GM18520 (cell line): ENCODE results near the gene ARFGEF2.
"Not testable (repeated sequence)": the region's sequence is repeated elsewhere in the genome, so short reads cannot be mapped to it uniquely, and the experiment has no call there.

Source experiments
- ATAC-seq: cut with Tn5 transposase; IDR thresholded peaks from one replicate; pipeline ENCODE4 v1.9.1; 2021; ENCODE audit not compliant: unreplicated experiment

ARFGEF2 gene

DNA sequence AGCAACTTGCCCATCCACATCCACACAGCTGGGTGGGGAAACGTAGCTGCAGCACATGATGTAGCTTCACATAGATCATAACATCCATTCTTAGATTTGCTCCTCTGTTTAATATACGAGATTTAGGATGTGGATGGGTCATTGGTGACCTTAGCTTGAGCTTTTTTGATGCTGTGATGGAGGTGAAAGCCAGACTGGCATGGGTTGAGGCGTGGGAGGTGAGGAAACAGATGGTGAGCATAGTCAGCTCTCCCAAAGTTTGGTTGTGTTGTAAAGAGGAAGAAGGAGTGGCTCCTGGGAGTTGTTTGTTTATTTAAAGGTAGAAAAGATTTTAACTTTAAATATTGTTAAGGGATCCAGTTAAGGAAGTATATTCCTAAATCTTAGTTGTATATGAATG, 5.3 kb downstream of the ARFGEF2 start:
- ATAC-seq = no peak

DNA sequence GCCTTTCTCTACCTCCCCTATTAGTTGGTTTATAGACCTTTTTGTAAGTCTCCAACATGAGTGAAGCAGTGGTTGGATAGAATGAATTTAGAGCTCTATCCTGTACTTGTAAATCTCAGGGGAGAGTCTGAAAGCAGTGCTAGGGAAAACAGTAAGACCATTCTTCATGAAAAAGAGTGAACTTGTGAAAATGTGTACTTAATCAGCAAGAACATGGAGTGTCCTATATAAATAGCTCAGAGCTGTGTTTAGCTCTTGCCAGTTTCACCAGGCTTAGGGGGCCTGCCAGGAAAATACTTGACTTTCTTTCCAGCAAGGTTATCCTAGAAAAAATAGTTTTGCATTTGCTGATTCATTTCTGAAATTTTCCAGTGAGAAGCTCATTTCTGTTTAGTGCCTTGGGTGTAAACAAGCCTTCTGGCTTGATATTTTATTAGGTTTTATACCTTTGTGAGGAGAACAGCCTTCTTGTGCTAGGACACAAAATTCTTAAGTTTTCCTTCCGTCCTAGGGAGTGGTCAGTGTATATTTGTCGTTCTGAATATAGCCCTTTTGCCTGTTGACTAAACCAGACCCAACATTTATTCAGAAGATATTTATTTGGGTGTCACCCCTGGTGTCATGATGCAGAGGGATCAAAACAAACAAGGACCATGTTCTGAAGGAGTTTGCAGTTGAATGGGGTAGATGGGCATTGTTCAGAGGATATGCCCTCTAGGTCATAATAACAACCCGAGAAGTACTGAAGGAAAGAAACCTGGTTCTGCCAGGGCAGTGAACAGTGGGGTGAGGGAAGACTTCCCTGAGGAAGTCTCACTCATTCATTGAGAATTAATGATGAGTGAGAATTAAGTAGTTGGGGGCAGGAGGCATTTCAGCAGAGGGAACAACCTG, 7.6 kb downstream of the ARFGEF2 start:
- ATAC-seq = no peak

DNA sequence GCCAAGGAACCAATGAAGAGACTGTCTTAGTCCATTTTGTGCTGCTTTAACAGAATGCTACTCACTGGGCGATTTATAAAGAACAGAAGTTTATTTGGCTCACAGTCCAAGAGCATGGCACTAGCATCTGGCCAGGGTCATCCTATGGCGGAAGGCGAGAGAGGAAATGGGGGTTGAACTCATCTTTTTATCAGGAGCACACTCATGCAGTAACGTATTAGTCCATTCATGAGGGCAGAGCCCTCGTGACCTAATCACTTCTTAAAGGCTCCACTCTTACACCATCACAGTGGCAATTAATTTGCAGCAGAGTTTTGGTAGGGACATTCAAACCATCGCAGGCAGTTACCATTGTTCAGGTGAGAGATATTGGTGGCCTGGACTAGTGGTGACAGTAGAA, 8.5 kb downstream of the ARFGEF2 start:
- ATAC-seq = no peak

DNA sequence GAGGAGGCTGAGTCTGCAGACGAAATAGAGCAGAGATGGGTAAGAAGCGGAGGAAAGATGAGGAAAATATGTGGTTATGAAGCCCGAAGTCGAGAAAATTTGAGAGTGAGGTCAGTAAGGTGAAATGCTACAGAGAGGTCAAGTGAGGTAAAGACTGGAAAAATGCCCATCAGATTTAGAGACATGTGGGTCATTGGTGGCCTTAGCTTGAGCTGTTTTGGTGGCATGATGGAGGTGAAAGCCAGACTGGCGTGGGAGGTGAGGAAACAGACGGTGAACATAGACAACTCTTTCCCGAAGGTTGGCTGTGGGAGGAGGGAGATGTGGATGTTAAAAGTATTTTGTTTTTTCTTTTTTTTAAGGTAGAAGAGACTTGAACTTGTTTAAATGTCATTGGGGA, 9.4 kb downstream of the ARFGEF2 start:
- no peak for ATAC-seq

DNA sequence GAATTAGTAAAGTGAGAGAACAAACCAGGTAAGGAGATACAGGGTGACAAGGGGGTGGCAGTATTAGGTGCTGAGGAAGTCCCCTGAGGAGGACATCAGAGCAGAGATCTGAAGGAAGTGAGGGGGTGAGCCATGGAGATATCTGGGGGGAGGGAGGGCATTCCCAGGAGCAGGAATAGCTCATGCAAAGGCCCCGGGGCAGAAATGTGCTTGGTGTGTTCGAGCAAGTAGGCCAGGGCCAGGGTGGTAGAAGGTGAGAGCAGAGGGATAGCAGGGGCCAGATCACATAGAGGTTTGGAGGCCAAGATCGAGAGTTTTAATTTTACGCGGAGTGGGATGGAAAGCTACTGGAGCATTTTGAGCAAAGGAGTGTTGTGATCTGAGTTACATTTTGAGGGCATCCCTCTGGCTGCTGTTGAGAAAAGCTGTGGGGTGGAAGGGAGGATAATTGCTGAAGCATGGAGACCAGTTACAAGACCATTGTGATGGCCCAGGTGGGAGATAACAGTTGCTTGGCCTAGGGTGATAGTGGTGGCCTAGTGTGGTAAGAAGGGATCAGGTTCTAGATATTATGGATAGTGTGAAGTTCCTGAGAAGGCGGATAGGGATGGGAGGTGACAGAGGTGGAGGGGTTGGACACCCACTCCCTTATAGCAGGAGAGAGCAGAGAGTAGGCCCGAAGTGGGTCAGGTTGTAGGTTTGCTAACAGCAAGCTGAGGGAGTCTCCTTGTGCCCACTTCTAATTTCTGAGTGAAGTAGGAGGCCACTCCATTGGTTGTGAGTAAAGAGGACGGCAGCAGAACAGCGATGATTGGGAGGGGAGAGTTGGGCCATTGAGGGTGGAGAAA, 10.2 kb downstream of the ARFGEF2 start:
- ATAC-seq = no peak

DNA sequence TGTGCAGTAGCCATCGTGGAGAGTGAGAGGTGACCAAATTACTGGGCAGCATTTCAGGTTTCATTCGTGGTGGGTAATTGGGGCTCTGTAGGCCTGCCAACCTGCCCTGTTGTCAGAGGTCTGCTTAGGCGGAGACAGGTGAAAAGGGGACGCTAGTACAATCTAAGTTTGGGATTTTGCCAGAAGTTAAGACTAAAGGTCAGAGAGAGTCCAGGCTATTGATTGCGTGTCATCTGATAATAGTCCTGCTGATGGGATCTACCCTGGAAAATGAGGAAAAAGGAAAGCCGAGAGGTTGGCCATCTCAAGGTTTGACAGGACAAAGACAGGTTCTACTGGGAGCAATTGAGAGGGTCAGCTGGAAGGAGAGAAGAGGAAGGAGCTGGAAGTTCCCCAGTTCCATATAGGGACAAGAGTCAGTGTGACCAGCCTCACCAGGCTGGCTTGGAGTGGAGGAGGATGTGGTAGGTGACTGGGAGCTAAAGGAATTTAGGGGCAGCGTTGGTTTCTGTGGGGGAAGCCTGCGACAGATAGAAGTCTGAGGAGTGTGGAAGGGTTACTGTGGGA, 10.9 kb downstream of the ARFGEF2 start:
- ATAC-seq = no peak

DNA sequence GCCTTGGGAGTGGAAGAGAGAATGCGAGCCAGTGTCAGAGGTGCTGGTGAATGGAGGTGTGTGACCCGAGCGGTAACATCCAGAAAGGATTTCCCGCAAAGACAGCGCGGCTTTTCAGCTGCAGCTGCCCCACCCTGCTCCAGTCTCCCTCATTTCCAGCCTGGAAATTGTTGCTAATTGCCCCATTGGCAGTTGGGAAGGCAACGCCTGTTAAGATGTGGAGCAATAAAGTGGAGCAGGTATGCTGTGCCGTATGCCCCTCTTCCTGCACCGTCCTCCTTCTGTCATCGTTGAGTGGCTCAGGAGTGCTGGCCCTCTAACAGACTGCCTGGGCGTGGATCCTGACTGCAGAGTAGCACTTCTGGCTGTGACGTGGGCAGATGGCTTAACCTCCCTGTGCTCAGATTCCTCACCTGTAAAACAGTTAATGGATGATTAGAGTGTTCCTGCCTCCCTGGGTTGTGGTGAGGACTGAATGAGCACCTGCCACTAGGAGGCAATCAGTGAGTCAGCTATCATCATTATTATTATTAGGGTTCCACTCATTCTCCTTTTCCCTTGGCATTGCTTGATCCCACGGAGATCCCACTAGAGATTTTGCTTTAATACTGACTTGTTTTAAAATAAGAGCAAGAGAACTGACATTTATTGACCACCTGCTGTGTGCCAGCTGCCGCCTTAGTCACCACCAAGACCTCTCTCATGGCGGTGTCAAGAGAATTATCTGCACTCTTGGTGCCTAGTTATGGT, 11.7 kb downstream of the ARFGEF2 start:
- ATAC-seq = no peak

DNA sequence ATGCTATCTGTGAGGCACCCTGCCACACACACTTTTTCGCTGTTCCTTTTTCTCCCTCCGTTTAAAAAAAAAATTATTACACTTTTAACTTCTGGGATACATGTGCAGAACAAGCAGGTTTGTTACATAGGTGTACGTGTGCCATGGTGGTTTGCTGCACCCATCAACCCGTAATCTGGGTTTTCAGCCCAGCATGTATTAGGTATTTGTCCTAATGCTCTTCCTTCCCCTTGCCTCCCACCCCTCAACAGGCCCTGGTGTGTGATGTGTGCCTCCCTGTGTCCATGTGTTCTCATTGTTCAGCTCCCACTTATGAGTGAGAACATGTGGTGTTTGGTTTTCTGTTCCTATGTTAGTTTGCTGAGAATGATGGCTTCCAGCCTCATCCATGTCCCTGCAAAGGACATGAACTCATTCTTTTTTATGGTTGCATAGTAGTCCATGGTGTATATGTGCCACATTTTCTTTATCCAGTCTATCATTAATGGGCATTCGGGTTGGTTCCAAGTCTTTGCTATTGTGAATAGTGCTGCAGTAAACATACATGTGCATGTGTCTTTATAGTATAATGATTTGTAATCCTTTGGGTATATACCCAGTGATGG, 12.9 kb downstream of the ARFGEF2 start:
- ATAC-seq = not testable (repeated sequence)

DNA sequence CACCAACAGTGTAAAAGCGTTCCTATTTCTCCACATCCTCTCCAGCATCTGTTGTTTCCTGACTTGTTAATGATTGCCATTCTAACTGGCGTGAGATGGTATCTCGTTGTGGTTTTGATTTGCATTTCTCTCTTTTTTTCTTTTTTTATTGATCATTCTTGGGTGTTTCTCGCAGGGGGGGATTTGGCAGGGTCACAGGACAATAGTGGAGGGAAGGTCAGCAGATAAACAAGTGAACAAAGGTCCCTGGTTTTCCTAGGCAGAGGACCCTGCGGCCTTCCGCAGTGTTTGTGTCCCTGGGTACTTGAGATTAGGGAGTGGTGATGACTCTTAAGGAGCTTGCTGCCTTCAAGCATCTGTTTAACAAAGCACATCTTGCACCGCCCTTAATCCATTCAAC, 13.5 kb downstream of the ARFGEF2 start:
- ATAC-seq = not testable (repeated sequence)

DNA sequence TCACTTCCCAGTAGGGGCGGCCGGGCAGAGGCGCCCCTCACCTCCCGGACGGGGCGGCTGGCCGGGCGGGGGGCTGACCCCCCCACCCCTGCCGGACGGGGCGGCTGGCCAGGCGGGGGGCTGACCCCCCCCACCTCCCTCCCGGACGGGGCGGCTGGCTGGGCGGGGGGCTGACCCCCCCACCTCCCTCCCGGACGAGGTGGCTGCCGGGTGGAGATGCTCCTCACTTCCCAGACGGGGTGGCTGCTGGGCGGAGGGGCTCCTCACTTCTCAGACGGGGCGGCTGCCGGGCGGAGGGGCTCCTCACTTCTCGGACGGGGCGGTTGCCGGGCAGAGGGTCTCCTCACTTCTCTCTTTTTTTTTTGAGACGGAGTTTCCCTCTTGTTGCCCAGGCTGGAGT, 14.7 kb downstream of the ARFGEF2 start:
- ATAC-seq = not testable (repeated sequence)

DNA sequence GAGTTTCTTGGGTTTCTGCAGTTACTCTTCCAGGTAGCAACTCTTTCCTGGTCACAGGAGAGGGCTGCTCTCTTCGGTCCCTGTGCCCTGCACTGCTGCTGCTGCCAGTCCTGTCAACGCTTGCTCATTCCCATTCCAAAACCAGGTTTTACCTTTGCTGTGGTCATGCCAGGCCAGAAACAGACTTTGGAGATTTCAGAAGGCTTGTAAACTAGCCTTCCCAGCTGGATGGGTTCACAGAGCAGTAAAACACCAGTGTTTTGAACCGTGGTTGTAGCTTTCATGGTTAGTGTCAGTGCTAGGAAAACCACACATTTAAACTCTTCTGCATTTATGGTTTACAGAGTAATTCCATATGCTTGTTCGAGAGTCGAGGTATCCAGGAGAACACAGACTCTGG, 16.2 kb downstream of the ARFGEF2 start:
- no peak for ATAC-seq

DNA sequence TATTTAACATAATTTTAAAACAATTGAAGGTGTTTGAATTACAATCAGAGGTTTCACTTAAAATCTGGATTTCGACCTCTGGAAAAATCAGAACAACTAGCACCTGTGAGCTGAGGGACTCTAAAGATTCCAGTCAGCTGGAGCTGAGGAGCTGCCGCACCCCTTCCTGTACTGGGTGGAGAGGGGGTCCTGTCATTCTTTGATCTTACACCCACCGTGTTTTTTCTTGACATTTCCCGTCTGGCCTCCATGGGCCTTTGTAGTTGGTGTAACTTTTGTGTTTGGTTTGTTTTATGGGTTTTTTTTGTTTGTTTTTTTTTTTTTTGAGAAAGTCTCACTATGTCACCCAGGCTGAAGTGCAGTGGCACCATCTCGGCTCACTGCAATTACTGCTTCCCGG, 17.2 kb downstream of the ARFGEF2 start:
- no peak for ATAC-seq

DNA sequence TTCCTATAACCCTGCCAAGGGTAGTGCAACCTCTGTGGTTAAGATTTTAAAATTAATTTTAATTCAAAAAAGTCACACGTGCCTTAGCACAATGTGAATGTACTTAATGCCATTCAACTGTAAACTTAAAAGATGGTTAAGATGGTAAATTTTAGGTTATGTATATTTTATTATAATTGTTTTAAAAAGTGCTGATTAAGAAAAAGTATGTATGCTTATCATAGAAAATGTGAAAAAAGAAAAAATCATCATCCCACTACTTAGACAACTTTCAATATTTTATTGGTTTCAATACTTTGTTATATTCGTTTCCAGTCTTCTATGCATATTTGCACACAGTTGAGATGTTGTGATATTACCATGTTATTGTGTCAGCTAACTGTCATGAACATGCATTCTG, 18.7 kb downstream of the ARFGEF2 start:
- ATAC-seq = no peak

DNA sequence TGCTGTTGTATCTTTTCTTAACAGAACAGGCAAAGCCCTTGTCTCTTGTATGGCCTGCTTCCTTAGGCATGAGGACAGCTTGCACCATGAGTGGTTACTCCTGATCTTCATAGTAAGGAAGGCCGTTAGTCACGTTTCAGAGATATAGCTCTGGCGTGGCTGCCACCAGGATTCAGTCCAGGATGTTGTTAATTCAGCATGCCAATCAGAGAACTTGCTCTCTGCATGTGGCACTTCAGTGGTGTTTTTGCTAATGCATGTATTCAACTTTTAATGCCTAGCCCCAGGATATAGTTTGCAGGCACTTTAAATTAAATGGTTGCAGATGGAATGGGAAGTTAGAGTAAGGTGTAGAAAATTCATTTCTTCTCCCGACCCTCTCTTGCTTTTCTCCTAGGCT, 20.0 kb downstream of the ARFGEF2 start:
- no peak for ATAC-seq

DNA sequence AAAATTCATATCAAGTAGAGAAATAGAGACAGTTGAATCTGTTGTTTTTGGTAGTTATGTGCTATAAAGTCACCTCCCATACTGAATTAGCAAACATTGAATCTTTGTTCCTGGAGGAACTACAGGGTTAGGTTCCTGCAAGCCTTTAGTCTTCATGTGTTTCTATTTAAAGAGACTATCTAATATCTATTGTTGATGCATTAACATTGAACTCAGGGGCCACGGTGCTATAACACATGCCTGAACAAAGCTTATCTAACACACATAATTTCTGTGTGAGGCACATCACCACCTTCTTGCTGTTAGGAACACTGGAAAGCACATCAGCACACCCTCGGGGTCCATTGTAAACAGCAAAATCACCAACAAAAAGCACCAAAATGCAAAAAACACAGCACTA, 21.2 kb downstream of the ARFGEF2 start:
- no peak for ATAC-seq

DNA sequence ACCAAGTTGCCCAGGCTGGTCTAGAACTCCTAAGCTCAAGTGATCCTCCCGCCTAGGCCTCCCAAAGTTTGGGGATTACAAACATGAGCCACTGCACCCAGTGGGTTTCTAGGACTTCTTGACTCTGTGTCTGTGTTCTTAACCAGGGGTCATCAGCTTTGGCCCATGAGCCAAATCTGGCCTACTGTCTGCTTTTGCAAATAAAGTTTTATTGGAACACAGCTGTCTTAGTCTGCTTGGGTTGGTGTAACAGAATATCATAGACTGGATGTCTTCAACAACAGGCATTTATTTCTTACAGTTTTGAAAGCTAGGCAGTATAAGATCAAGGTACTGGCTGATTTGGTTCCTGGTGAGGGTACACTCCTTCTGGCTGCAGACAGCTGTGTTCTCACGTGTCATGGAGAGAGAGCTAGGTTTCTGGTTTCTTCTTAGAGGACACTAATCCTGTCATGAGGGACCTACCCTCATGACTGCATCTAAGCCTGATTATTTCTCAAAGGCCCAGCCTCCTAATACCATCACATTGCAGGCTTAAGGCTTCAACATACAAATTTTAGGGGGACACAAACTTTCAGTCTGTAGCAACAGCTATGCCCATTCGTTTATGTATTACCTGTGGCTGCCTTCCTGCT, 23.3 kb downstream of the ARFGEF2 start:
- ATAC-seq = no peak

DNA sequence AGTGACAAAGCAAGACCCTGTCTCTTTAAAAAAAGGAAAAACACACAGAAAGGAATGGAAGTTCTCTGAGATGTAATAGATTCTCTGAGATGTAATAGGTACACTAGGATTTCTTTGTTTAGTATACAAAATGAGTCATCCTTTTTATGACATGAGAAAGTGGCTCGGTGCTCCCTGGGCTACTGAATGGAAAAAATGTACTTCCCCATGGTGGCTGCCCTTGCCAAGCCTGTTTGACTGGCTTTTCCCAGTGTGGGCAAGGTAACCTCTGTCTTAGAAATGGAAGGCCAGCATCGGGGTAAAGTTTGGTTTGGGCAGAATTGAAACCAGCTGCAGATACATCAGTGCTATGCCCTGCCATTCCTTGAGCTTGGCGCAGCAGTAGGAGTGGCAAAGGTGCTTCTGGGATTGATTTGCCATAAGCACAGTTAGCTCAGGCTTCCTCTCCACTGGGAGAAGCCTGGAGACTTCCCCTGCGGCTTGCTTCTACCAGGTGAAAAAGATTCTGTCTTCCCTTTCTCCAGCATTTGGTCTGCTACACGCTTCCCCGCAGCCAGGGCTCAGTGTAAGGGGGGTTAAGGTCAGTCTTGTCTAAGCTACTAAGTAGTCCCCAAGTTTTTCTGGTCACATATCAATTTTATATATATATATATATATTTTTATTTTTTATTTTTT, 24.5 kb downstream of the ARFGEF2 start:
- no peak for ATAC-seq

DNA sequence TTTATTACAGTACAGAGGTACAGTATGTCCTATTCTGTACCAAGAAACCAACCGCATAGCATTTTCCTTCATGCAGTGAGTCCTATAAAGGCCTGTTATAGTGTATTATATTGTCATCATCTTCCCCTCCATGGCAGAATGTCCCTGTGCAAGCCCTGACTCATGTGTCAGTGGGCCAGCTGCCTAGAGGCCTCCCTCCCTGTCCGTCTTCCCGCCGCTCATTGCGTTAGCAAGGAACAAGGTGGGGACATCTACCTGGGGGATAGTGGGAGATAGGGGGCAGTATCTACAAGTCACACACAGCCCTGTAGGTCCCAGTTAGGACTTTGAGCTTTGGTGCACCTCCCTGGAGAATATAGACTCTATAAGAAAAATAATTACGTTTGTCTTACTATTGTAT, 27.1 kb downstream of the ARFGEF2 start:
- no peak for ATAC-seq

DNA sequence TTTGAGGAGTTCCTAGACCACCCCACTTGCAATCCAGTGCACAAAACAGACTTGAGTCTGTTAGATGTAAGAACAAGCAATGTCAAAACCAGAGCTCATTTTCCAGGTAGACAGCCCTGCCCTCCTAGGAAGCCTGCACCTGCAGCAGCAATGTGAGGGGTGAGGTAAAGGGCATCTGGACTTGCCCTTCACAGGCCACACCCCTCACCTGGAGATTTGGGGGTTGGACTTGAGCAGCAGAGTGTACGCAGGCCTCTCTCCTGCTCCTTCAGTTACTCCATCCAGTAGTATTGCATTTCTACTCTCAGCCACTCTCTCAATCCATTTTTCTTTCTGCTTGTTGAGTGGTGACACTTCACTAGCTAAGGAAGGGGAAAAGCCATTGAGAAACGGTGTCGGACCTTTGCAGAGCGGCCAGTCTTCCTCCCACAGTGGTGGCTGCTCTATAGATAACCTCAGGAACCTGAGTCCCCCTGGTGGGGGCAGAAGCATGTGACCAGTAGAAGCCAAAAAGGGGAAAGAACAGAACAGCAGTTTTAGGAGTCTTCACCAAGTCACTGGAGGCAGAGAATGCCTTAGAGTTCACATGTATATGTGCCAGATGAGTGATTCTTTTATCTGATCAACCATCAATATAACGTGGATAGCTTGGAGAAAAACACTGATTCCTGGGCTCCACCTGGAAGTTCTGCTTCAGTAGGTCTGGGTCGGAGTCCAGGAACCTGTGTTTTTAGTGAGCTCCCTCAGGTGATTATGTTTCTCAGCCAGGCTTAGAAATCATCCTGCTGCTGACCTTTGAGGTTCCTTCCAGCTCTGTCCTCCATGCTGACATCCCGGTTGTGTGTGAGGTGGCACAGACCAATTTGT, 28.0 kb downstream of the ARFGEF2 start:
- no peak for ATAC-seq
